Natural killer cell (primary cell): ENCODE measurements around the gene GALNTL6. TPM values are rescaled to one million over a fixed set of nuclear protein-coding genes. Genes with fewer than 3 reads are reported as not detected.

Source experiments
- ATAC-seq, 3 donors: fragments of 150-1000 bp in 2 of 3; fragments of 200-7000 bp in 1 of 3; cut with Tn5 transposase; 1 replicate in 1 of 3; 2 replicates in 2 of 3; pipeline ENCODE4 v1.10.0; 2021; ENCODE audit warnings: mild to moderate bottlenecking in 2 of 3, moderate library complexity in 2 of 3
- DNase-seq, 2 donors: peaks; one replicate each; pipeline versions ENCODE4 v3.0.0 to v3.0.0-alpha.2; 2013 to 2021; ENCODE audit warnings: mixed read lengths in 1 of 2
- H3K27ac ChIP-seq: one replicate; pipeline ENCODE4 v1.5.1; 2013; ENCODE audit warnings: mild to moderate bottlenecking, low read length
- H3K27me3 ChIP-seq: one replicate; pipeline ENCODE4 v1.6.1; 2013; ENCODE audit warnings: low read length; ENCODE audit not compliant: control insufficient read depth, insufficient read depth
- H3K36me3 ChIP-seq: one replicate; pipeline ENCODE4 v1.6.1; 2013; ENCODE audit warnings: low read length; ENCODE audit not compliant: control insufficient read depth, insufficient read depth
- H3K4me1 ChIP-seq: one replicate; pipeline ENCODE4 v1.6.1; 2013; ENCODE audit warnings: low read length; ENCODE audit not compliant: control insufficient read depth, insufficient read depth
- H3K4me3 ChIP-seq: one replicate; pipeline ENCODE4 v1.5.1; 2013; ENCODE audit warnings: low read length
- H3K9me3 ChIP-seq: one replicate; pipeline ENCODE4 v1.6.1; 2013; ENCODE audit warnings: low read length; ENCODE audit not compliant: control insufficient read depth, insufficient read depth
- H3K27ac Mint-ChIP-seq, 2 donors: one replicate each; pipeline ENCODE4 v1.8.0; 2022; ENCODE audit warnings: mild to moderate bottlenecking in 2 of 2, mixed read lengths in 2 of 2, moderate library complexity in 1 of 2
- H3K27me3 Mint-ChIP-seq, 2 donors: one replicate each; pipeline ENCODE4 v1.8.0; 2022; ENCODE audit warnings: low read depth in 2 of 2, mixed read lengths in 2 of 2
- H3K36me3 Mint-ChIP-seq: one replicate; pipeline ENCODE4 v1.8.0; 2022; ENCODE audit warnings: mixed read lengths
- H3K4me1 Mint-ChIP-seq, 2 donors: one replicate each; pipeline ENCODE4 v1.8.0; 2022; ENCODE audit warnings: mixed read lengths in 2 of 2
- H3K4me3 Mint-ChIP-seq: one replicate; pipeline ENCODE4 v1.8.0; 2022; ENCODE audit warnings: mild to moderate bottlenecking, moderate library complexity, mixed read lengths
- H3K9me3 Mint-ChIP-seq, 2 donors: one replicate each; pipeline ENCODE4 v1.8.0; 2022; ENCODE audit warnings: mixed read lengths in 2 of 2
- WGBS: methylation state at CpG from one replicate; pipeline ENCODE4 v1.1.7; 2013; ENCODE audit warnings: missing lambda C conversion rate; ENCODE audit not compliant: insufficient coverage; 5-methylcytosine and 5-hydroxymethylcytosine counted together
- intact Hi-C: fragments of 100-400 bp; cut with micrococcal nuclease; formaldehyde crosslinking; loops from one replicate; pipeline ENCODE4 v1.14.2; 2022
- total RNA-seq, 4 donors: library from RNA; stranded (reverse); fragments of 120-200 nt in 1 of 4; gene quantifications; one replicate each; pipeline versions ENCODE4 v1.2.3 to v1.2.4, GENCODE V29; 2013 to 2022
- TF ChIP-seq, protein P1 (sequence below): fragments of 200-600 bp; IDR thresholded peaks from one replicate; pipeline ENCODE4 v1.8.0; 2022; ENCODE audit warnings: antibody characterized with exemption

Gene GALNTL6
- total RNA-seq, 3 donors from 2014 or later (not counting 1 experiment from before 2014, with no cell fraction given) = not detected

DNA sequence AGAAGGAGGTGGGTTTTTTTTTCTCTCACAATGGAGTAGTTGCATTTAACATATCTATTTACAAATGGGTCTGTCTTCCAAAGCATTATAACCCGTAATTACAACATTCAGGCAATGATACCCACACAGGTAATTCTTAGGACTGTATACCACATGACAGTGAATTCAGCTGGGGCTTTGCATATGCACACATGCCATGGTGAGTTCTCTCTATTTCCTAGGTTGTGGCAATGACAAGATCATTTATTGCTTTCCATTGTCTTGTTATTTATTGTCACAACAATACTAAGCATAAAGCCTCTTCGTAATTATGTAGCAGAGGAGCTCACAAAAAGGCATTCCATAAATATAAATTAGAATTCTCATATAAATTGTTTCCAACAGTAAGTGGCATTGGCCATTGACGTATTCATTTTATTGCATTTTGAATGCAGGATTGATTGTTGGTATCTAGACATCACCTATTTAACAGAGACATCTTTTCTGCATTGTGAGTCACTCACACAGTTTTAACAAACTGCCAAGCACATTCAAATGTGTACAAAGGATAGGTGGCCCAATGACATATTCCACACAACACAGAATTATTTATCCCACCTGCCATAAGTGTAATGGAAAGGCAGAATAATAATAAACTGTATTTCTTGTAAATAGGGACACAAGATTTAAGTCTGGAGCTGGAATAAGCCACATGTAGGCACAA, 964.7 kb downstream of the GALNTL6 start:
- Mint-ChIP-seq H3K27me3 (no peaks in the 10 kb centered on the region), H3K36me3 (no peaks in the 10 kb centered on the region), H3K4me3 (no peak overlapping the region), H3K27ac (no peak overlapping the region), H3K9me3 (peaks cover 0 to 4% of the 10 kb centered on the region in 2 donors), H3K4me1 (no peaks in the 10 kb centered on the region)
- Histone ChIP-seq H3K36me3 (no peaks in the 10 kb centered on the region), H3K27me3 (no peaks in the 10 kb centered on the region), H3K9me3 (no peaks in the 10 kb centered on the region), H3K4me1 (no peaks in the 10 kb centered on the region), H3K4me3 (no peak overlapping the region), H3K27ac (no peak overlapping the region)
- ATAC-seq (no peak), DNase-seq (no peak)
- intact Hi-C loops = no loop called here
- WGBS = 86% methylated on average over 1 of the region's 3 CpGs
- TF ChIP-seq, protein P1, sequence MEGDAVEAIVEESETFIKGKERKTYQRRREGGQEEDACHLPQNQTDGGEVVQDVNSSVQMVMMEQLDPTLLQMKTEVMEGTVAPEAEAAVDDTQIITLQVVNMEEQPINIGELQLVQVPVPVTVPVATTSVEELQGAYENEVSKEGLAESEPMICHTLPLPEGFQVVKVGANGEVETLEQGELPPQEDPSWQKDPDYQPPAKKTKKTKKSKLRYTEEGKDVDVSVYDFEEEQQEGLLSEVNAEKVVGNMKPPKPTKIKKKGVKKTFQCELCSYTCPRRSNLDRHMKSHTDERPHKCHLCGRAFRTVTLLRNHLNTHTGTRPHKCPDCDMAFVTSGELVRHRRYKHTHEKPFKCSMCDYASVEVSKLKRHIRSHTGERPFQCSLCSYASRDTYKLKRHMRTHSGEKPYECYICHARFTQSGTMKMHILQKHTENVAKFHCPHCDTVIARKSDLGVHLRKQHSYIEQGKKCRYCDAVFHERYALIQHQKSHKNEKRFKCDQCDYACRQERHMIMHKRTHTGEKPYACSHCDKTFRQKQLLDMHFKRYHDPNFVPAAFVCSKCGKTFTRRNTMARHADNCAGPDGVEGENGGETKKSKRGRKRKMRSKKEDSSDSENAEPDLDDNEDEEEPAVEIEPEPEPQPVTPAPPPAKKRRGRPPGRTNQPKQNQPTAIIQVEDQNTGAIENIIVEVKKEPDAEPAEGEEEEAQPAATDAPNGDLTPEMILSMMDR = no peak

DNA sequence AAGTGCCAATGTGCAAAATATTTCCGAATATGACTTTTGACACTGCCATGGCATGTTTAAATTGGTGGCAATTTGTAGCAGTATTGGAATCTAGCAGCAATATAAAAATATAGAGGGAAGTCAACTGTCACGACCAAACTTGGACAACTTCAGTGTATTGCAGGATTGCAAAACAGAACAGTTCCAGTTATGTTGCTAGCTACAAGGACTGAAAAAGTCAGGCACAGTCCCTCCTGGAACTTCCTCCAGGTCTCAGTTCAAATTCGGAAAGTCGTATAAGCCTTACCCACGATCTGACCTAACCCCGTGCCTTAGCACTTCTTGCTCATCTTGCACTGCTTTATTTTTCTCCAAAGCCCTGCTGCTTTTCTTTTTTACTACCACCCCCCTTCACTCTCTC, 965.4 kb downstream of the GALNTL6 start:
- Mint-ChIP-seq H3K4me3 (no peak overlapping the region), H3K36me3 (no peaks in the 10 kb centered on the region), H3K27me3 (no peaks in the 10 kb centered on the region), H3K4me1 (no peaks in the 10 kb centered on the region), H3K27ac (no peak overlapping the region), H3K9me3 (peaks cover 0 to 4% of the 10 kb centered on the region in 2 donors)
- no peaks in the 10 kb centered on the region for H3K9me3 ChIP-seq
- no peaks in the 10 kb centered on the region for H3K36me3 ChIP-seq
- no peak overlapping the region for H3K4me3 ChIP-seq
- no peak overlapping the region for H3K27ac ChIP-seq
- DNase-seq (no peak), ATAC-seq (no peak)
- intact Hi-C loops = no loop called here
- TF ChIP-seq, protein P1 = no peak
- 87% methylated on average over 6 of the region's 6 CpGs for WGBS
- H3K4me1 ChIP-seq = no peaks in the 10 kb centered on the region
- H3K27me3 ChIP-seq = no peaks in the 10 kb centered on the region

- Mint-ChIP-seq H3K27me3 (no peaks in the 10 kb centered on the region), H3K9me3 (peaks cover 0 to 3% of the 10 kb centered on the region in 2 donors), H3K4me3 (no peak overlapping the region), H3K36me3 (no peaks in the 10 kb centered on the region), H3K27ac (no peak overlapping the region), H3K4me1 (no peaks in the 10 kb centered on the region)
- TF ChIP-seq, protein P1 = no peak
- Histone ChIP-seq H3K27me3 (no peaks in the 10 kb centered on the region), H3K4me3 (no peak overlapping the region), H3K9me3 (no peaks in the 10 kb centered on the region), H3K4me1 (no peaks in the 10 kb centered on the region), H3K27ac (no peak overlapping the region), H3K36me3 (no peaks in the 10 kb centered on the region)
- DNase-seq (no peak), ATAC-seq (no peak)
- intact Hi-C loops = no loop called here
- WGBS = 69% methylated on average over 2 of the region's 3 CpGs
Measured at GRCh38 chr4:172780566-172781081, 967.4 kb downstream of the GALNTL6 start.

DNA sequence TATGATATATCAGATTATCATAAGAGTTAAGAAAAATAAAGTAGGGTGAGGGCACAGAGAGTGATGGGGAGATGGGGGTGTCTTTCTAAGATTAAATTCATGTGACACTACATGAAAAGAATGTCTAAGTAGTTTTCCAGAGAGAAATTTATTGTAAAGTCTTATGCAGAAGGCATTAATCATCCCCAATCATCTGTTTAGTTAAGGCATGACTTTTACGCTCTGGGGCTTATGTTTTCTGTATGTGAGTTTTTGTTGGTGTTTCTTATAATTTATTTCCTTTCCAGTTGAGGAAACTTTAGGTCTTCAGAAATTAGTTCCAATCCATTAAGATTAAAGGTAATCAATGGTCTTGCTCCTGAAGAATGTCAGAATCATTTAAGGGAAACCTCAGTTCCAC, 972.4 kb downstream of the GALNTL6 start:
- ATAC-seq = no peak

More for the DNA sequence above, 972.4 kb downstream of the GALNTL6 start:
- Histone ChIP-seq H3K36me3 (no peaks in the 10 kb centered on the region), H3K9me3 (no peaks in the 10 kb centered on the region), H3K27ac (no peak overlapping the region), H3K4me3 (no peak overlapping the region), H3K4me1 (no peaks in the 10 kb centered on the region), H3K27me3 (no peaks in the 10 kb centered on the region)
- intact Hi-C loops = no loop called here
- Mint-ChIP-seq H3K27me3 (no peaks in the 10 kb centered on the region), H3K4me3 (no peak overlapping the region), H3K4me1 (no peaks in the 10 kb centered on the region), H3K9me3 (peaks cover 0 to 4% of the 10 kb centered on the region in 2 donors), H3K36me3 (no peaks in the 10 kb centered on the region), H3K27ac (no peak overlapping the region)
- DNase-seq = no peak
- no CpG with 5 or more reads among the region's 1 CpG for WGBS
- TF ChIP-seq, protein P1 = no peak
